Measurements from ENCODE around the gene JAKMIP2.
"Not testable (repeated sequence)": the region's sequence is repeated elsewhere in the genome, so short reads cannot be mapped to it uniquely, and the experiment has no call there.

Gene JAKMIP2

GRCh38 chr5:147658293-147658932 lies 124.1 kb downstream of the JAKMIP2 start:
- DNase-seq (ENCODE audit: low read depth, low spot score): peak; percentile 64

- no peak for DNase-seq (ENCODE audit: low read depth, low spot score)
These were observed 133.9 kb downstream of the JAKMIP2 start for GRCh38 chr5:147648597-147648996.

- DNase-seq (ENCODE audit: low read depth, low spot score): no peak
These were observed 137.3 kb downstream of the JAKMIP2 start for GRCh38 chr5:147645197-147645596.

- no peak for DNase-seq (ENCODE audit: low read depth, low spot score)
These were observed 138.1 kb downstream of the JAKMIP2 start for GRCh38 chr5:147644460-147644859.

GRCh38 chr5:147643142-147643541 lies 139.4 kb downstream of the JAKMIP2 start:
- DNase-seq (ENCODE audit: low read depth, low spot score): no peak

GRCh38 chr5:147642666-147643065 lies 139.9 kb downstream of the JAKMIP2 start:
- DNase-seq (ENCODE audit: low read depth, low spot score): no peak

- DNase-seq (ENCODE audit: low read depth, low spot score): no peak
These were observed 143.2 kb downstream of the JAKMIP2 start for GRCh38 chr5:147639321-147639720.

GRCh38 chr5:147636729-147636984 lies 145.9 kb downstream of the JAKMIP2 start:
- DNase-seq (ENCODE audit: low read depth, low spot score): no peak

GRCh38 chr5:147635882-147636728 lies 146.4 kb downstream of the JAKMIP2 start:
- no peak for DNase-seq (ENCODE audit: low read depth, low spot score)

- DNase-seq (ENCODE audit: low read depth, low spot score): not testable (repeated sequence)
These were observed 147.1 kb downstream of the JAKMIP2 start for GRCh38 chr5:147635439-147635838.

GRCh38 chr5:147633173-147633572 lies 149.4 kb downstream of the JAKMIP2 start:
- DNase-seq (ENCODE audit: low read depth, low spot score): no peak

GRCh38 chr5:147631428-147632003 lies 151.0 kb downstream of the JAKMIP2 start:
- DNase-seq (ENCODE audit: low read depth, low spot score): no peak

GRCh38 chr5:147629196-147629595 lies 153.3 kb downstream of the JAKMIP2 start:
- DNase-seq (ENCODE audit: low read depth, low spot score): no peak

GRCh38 chr5:147628058-147628895 lies 154.3 kb downstream of the JAKMIP2 start:
- DNase-seq (ENCODE audit: low read depth, low spot score): peak; percentile 86

GRCh38 chr5:147626464-147626863 lies 156.1 kb downstream of the JAKMIP2 start:
- no peak for DNase-seq (ENCODE audit: low read depth, low spot score)

GRCh38 chr5:147621016-147621415 lies 161.5 kb downstream of the JAKMIP2 start:
- DNase-seq (ENCODE audit: low read depth, low spot score): no peak

- no peak for DNase-seq (ENCODE audit: low read depth, low spot score)
These were observed 163.1 kb downstream of the JAKMIP2 start for GRCh38 chr5:147619281-147619878.

- DNase-seq (ENCODE audit: low read depth, low spot score): no peak
These were observed 164.7 kb downstream of the JAKMIP2 start for GRCh38 chr5:147617711-147618350.

- DNase-seq (ENCODE audit: low read depth, low spot score): no peak
These were observed 165.3 kb downstream of the JAKMIP2 start for GRCh38 chr5:147617191-147617606.

GRCh38 chr5:147616421-147616820 lies 166.1 kb downstream of the JAKMIP2 start:
- DNase-seq (ENCODE audit: low read depth, low spot score): no peak

GRCh38 chr5:147613359-147613758 lies 169.2 kb downstream of the JAKMIP2 start:
- DNase-seq (ENCODE audit: low read depth, low spot score): peak; percentile 41

Measured in astrocyte of the hippocampus (primary cell).